HUES48 (cell line): Measurements from ENCODE around the gene C4orf50.

Experiments used
- H3K27ac ChIP-seq: one replicate; pipeline ENCODE4 v1.7.0; 2013; ENCODE audit warnings: low read depth, low read length, inconsistent platforms
- H3K27me3 ChIP-seq: 2 replicates; pipeline ENCODE4 v1.6.1; 2013; ENCODE audit warnings: mild to moderate bottlenecking, low read length; ENCODE audit not compliant: control insufficient read depth, insufficient read depth
- H3K36me3 ChIP-seq: 2 replicates; pipeline ENCODE4 v1.6.1; 2013; ENCODE audit warnings: low read length; ENCODE audit not compliant: control insufficient read depth, insufficient read depth
- H3K4me1 ChIP-seq: 2 replicates; pipeline ENCODE4 v1.6.1; 2013; ENCODE audit warnings: mild to moderate bottlenecking, low read length; ENCODE audit not compliant: control insufficient read depth, insufficient read depth
- H3K4me3 ChIP-seq: 2 replicates; pipeline ENCODE4 v1.5.1; 2013; ENCODE audit warnings: mild to moderate bottlenecking, low read depth, low read length
- H3K9ac ChIP-seq: 2 replicates; pipeline ENCODE4 v1.6.1; 2013; ENCODE audit warnings: mild to moderate bottlenecking, low read depth, low read length, moderate library complexity
- H3K9me3 ChIP-seq: 2 replicates; pipeline ENCODE4 v1.6.1; 2013; ENCODE audit warnings: low read length; ENCODE audit not compliant: control insufficient read depth, insufficient read depth

The C4orf50 gene

GRCh38 chr4:5854929-5855328, 163.3 kb downstream of the C4orf50 start:
- Histone ChIP-seq H3K9ac (no peak overlapping the region), H3K9me3 (no peaks in the 10 kb centered on the region), H3K4me3 (no peak overlapping the region)

GRCh38 chr4:5852523-5853202, 165.6 kb downstream of the C4orf50 start:
- H3K36me3 ChIP-seq: peaks cover 82% of the 10 kb centered on the region
- no peak overlapping the region for H3K4me3 ChIP-seq
- no peaks in the 10 kb centered on the region for H3K27me3 ChIP-seq
- no peaks in the 10 kb centered on the region for H3K9me3 ChIP-seq
- H3K4me1 ChIP-seq: no peaks in the 10 kb centered on the region
- no peak overlapping the region for H3K27ac ChIP-seq
- no peak overlapping the region for H3K9ac ChIP-seq

More at GRCh38 chr4:5854929-5855328, 163.3 kb downstream of the C4orf50 start:
- Histone ChIP-seq H3K27me3 (no peaks in the 10 kb centered on the region), H3K4me1 (no peaks in the 10 kb centered on the region), H3K36me3 (peaks cover 81% of the 10 kb centered on the region), H3K27ac (no peak overlapping the region)

GRCh38 chr4:5851637-5852301, 166.5 kb downstream of the C4orf50 start:
- no peaks in the 10 kb centered on the region for H3K4me1 ChIP-seq
- H3K4me3 ChIP-seq: no peak overlapping the region
- H3K27me3 ChIP-seq: no peaks in the 10 kb centered on the region
- no peak overlapping the region for H3K27ac ChIP-seq
- no peaks in the 10 kb centered on the region for H3K9me3 ChIP-seq
- peaks cover 85% of the 10 kb centered on the region for H3K36me3 ChIP-seq
- no peak overlapping the region for H3K9ac ChIP-seq
